Loucy (cell line): Measurements from ENCODE around the gene TBKBP1.

Experiments used
- EZH2phosphoT487 ChIP-seq: fragments of 200-600 bp; IDR thresholded peaks from 2 replicates; pipeline ENCODE4 v1.6.1; 2018; ENCODE audit warnings: antibody characterized with exemption, mild to moderate bottlenecking, moderate library complexity, borderline replicate concordance
- TF ChIP-seq, protein P1 (sequence below): fragments of 200-600 bp; sonication (generic); conservative IDR thresholded peaks from 2 replicates; pipeline ENCODE4 v1.5.1; 2014; ENCODE audit warnings: mild to moderate bottlenecking, antibody characterized with exemption, low read length

DNA sequence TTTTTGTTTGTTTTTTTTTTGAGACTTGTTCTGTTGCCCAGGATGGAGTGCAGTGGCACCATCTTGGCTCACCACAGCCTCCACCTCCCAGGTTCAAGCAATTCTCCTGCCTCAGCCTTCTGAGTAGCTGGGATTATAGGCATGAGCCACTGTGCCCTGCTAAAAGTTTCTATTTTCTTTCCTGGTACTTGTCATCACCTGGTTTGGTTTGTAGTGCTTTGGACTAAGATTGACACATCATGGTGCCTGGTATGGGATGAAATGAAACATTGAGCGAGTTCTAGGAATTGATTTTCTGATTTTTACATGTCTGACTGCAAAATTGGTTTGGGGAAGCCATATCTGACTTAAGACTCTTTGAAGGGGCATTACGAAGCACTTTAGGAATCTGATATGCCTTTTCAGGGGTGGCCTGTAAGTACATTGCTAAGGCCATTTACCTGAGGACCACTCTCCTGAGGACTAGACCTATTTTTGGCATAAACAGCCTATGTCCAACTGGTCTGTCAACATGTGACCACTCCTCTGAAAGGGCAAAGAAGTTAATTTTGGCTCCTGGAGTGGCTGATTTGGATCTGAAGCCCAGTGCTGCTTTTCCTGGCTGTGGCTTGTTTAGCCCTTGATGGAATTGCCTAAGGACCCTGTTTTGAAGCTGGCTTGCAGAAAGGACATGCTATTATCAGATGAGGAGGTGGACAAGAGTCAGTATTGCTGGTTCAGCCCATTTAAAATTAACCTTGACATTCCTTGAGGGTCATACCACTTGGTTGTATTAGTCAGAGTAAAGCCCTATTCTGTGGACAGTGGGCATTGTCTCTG, 18.4 kb upstream of the TBKBP1 start:
- TF ChIP-seq, protein P1, sequence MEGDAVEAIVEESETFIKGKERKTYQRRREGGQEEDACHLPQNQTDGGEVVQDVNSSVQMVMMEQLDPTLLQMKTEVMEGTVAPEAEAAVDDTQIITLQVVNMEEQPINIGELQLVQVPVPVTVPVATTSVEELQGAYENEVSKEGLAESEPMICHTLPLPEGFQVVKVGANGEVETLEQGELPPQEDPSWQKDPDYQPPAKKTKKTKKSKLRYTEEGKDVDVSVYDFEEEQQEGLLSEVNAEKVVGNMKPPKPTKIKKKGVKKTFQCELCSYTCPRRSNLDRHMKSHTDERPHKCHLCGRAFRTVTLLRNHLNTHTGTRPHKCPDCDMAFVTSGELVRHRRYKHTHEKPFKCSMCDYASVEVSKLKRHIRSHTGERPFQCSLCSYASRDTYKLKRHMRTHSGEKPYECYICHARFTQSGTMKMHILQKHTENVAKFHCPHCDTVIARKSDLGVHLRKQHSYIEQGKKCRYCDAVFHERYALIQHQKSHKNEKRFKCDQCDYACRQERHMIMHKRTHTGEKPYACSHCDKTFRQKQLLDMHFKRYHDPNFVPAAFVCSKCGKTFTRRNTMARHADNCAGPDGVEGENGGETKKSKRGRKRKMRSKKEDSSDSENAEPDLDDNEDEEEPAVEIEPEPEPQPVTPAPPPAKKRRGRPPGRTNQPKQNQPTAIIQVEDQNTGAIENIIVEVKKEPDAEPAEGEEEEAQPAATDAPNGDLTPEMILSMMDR = no peak
- TF ChIP-seq EZH2phosphoT487 = no peak
